Adrenal gland (tissue), 19 donors: Measurements from ENCODE around the gene EGLN1. TPM values are rescaled to one million over a fixed set of nuclear protein-coding genes. Genes with fewer than 3 reads are reported as not detected.
A peak's percentile ranks its signal among the peaks of the same experiment; 100 is the strongest.
"Not testable (repeated sequence)": the region's sequence is repeated elsewhere in the genome, so short reads cannot be mapped to it uniquely, and the experiment has no call there.

Experiments
- DNase-seq, 7 donors: peaks; one replicate each; pipeline ENCODE4 v3.0.0-alpha.2; 2019 to 2020
- H3K27ac ChIP-seq, 5 donors: fragments of 200-600 bp; sonication (generic) in 4 of 5; 1 replicate in 3 of 5; 2 replicates in 2 of 5; pipeline versions ENCODE4 v1.5.1 to v1.8.0; 2016 to 2020; ENCODE audit warnings: mild to moderate bottlenecking in 1 of 5
- H3K27me3 ChIP-seq: fragments of 200-600 bp; 2 replicates; pipeline ENCODE4 v1.8.0; 2021
- H3K36me3 ChIP-seq, 2 donors: fragments of 200-600 bp; replicated peaks in 1 of 2; 1 replicate in 1 of 2; 2 replicates in 1 of 2; pipeline versions ENCODE4 v1.5.1 to v1.8.0; 2018 to 2022
- H3K4me1 ChIP-seq, 2 donors: fragments of 200-600 bp; replicated peaks in 1 of 2; 1 replicate in 1 of 2; 2 replicates in 1 of 2; pipeline versions ENCODE4 v1.5.1 to v1.8.0; 2018 to 2021
- H3K4me3 ChIP-seq, 4 donors: fragments of 200-600 bp; sonication (generic) in 3 of 4; one replicate each; pipeline ENCODE4 v1.5.1; 2016 to 2018
- H3K9me3 ChIP-seq, 3 donors: fragments of 200-600 bp; sonication (generic) in 1 of 3; replicated peaks in 1 of 3; 1 replicate in 2 of 3; 2 replicates in 1 of 3; pipeline versions ENCODE4 v1.5.1 to v1.8.0; 2016 to 2021
- CTCF ChIP-seq, 6 experiments: fragments of 450-650 bp in 4 of 6; fragments of 200-600 bp in 2 of 6; sonication (generic) in 1 of 6; IDR thresholded peaks; 1 replicate in 5 of 6; 2 replicates in 1 of 6; pipeline versions ENCODE4 v1.5.1 to v1.8.0; 2016 to 2021; ENCODE audit warnings: antibody characterized with exemption in 6 of 6, mild to moderate bottlenecking in 2 of 6, moderate library complexity in 1 of 6
- POLR2A ChIP-seq, 2 donors: fragments of 450-650 bp; IDR thresholded peaks; one replicate each; pipeline ENCODE4 v1.6.1; 2017; ENCODE audit warnings: antibody characterized with exemption in 2 of 2, mild to moderate bottlenecking in 2 of 2, moderate library complexity in 1 of 2
- WGBS, 4 donors: extraction: QIAGEN DNeasy Blood & Tissue Kit in 2 of 4; methylation state at CpG; one replicate each; pipeline versions ENCODE4 v1.1.5 to v1.1.7; 2013 to 2017; 5-methylcytosine and 5-hydroxymethylcytosine counted together
- intact Hi-C, 2 donors: fragments of 100-400 bp; cut with DNase I; formaldehyde crosslinking; loops; one replicate each; pipeline versions ENCODE4 v1.14.1 to v1.15.0; 2022 to 2023
- long read RNA-seq, 10 donors: library from polyadenylated mRNA in 3 of 10; unstranded in 2 of 10; stranded (forward) in 1 of 10; transcript quantifications; one replicate each; pipeline ENCODE4 v2.0.0 and lab custom pipeline, GENCODE V29; 2021 to 2026
- polyA plus RNA-seq, 3 donors: library from polyadenylated mRNA; stranded (reverse); fragments of 200-250 nt in 2 of 3; fragments of 350-450 nt in 1 of 3; fragmentation: Illumina TruSeq in 1 of 3; extraction: RNeasy Lipid Tissue Mini Kit (QIAGEN cat#74804) in 1 of 3; gene quantifications; one replicate each; pipeline ENCODE4 v1.2.3, GENCODE V29; 2013 to 2014
- total RNA-seq, 9 donors: library from RNA; depleted of rRNA in 4 of 9; stranded (reverse); fragments of >200 nt in 4 of 9; fragments of 120-200 nt in 1 of 9; fragmentation: NEBNext Ultra II Directional in 1 of 9; extraction: Animal tissue kit (Norgen Biotek cat#: 25700) in 1 of 9; gene quantifications; one replicate each; pipeline versions ENCODE4 v1.1.0 to v1.2.4, GENCODE V29; 2013 to 2023
- donor health status: healthy with polysubstance abuse.
- donor health status: Bipolar disorder and iron deficiency.
- donor health status: DM: yes; HTN: yes; CAD: no.
- donor health status: DM: no; HTN: no; CAD: no.
- donor health status: DM: no; HTN: no; CAD: no.
- donor health status: DM: yes; HTN: yes; CAD: no.

Gene EGLN1
- 10 to 100 TPM; 33.4 to 75.6 (median 50.8) TPM for total RNA-seq
- polyA plus RNA-seq = 10 to 100 TPM in 1 of 3 donors, 1 to 10 TPM in 2; 7.9 to 72.3 (median 8.8) TPM
- long read RNA-seq, donor 1, full-length matches to known transcripts = 22 of 22 reads
- long read RNA-seq, donor 1, partial matches to known transcripts = 0 of 22 reads
- long read RNA-seq, donor 1, other reads (novel, unspliced or antisense) = 0 of 22 reads
- long read RNA-seq, donor 2, full-length matches to known transcripts = 16 of 16 reads
- long read RNA-seq, donor 2, partial matches to known transcripts = 0 of 16 reads
- long read RNA-seq, donor 2, other reads (novel, unspliced or antisense) = 0 of 16 reads
- long read RNA-seq, donor 3, full-length matches to known transcripts = 15 of 15 reads
- long read RNA-seq, donor 3, partial matches to known transcripts = 0 of 15 reads
- long read RNA-seq, donor 3, other reads (novel, unspliced or antisense) = 0 of 15 reads
- long read RNA-seq, donor 4, full-length matches to known transcripts = 3 of 9 reads
- long read RNA-seq, donor 4, partial matches to known transcripts = 1 of 9 reads
- long read RNA-seq, donor 4, other reads (novel, unspliced or antisense) = 5 of 9 reads
- long read RNA-seq, donor 5, full-length matches to known transcripts = 129 of 155 reads
- long read RNA-seq, donor 5, partial matches to known transcripts = 2 of 155 reads
- long read RNA-seq, donor 5, other reads (novel, unspliced or antisense) = 24 of 155 reads
- long read RNA-seq, donor 6, partial matches to known transcripts = 0 of 2 reads
- long read RNA-seq, donor 6, other reads (novel, unspliced or antisense) = 2 of 2 reads
- long read RNA-seq, donor 7, full-length matches to known transcripts = 9 of 9 reads
- long read RNA-seq, donor 7, partial matches to known transcripts = 0 of 9 reads
- long read RNA-seq, donor 7, other reads (novel, unspliced or antisense) = 0 of 9 reads
- long read RNA-seq, donor 8, full-length matches to known transcripts = 29 of 29 reads
- long read RNA-seq, donor 8, partial matches to known transcripts = 0 of 29 reads
- long read RNA-seq, donor 8, other reads (novel, unspliced or antisense) = 0 of 29 reads
- long read RNA-seq, donor 9, full-length matches to known transcripts = 17 of 17 reads
- long read RNA-seq, donor 9, partial matches to known transcripts = 0 of 17 reads
- long read RNA-seq, donor 9, other reads (novel, unspliced or antisense) = 0 of 17 reads
- long read RNA-seq, donor 10, full-length matches to known transcripts = 13 of 13 reads
- long read RNA-seq, donor 10, partial matches to known transcripts = 0 of 13 reads
- long read RNA-seq, donor 10, other reads (novel, unspliced or antisense) = 0 of 13 reads

GRCh38 chr1:231421971-231422797 lies at the start of gene EGLN1:
TSS of gene EGLN1 (minus strand) at chr1:231422287. CDS start at chr1:231421888, 399 bp downstream.
- peak; percentile 84 to 90 (median 88) for DNase-seq
- intact Hi-C loops = loop anchor here (5.0 to 10.0 kb wide), 3 partner anchors 57 to 113 kb away; no protein-coding TSS in a partner anchor
- Histone ChIP-seq H3K9me3 (no peaks in the 10 kb centered on the region), H3K36me3 (no peaks in the 10 kb centered on the region), H3K27me3 (no peaks in the 10 kb centered on the region), H3K4me3 (peak within 1 kb of the TSS; percentile 70 to 95 (median 73)), H3K27ac (peak within 1 kb of the TSS; percentile 60 to 100 (median 99)), H3K4me1 (peaks cover 31 to 46% of the 10 kb centered on the region in 2 donors)
- TF ChIP-seq CTCF (IDR thresholded peaks at IDR 0.05) = peak in 1 of 6 experiments; percentile 32
- TF ChIP-seq POLR2A (IDR thresholded peaks at IDR 0.05) = peak; percentile 66 to 91
- WGBS, 4 donors = 0 to 1% (median 0%) methylated on average over 8 to 104 of the region's 104 CpGs

- H3K27ac ChIP-seq, H3K4me1 ChIP-seq, intact Hi-C loops, H3K27me3 ChIP-seq, H3K9me3 ChIP-seq, DNase-seq, H3K36me3 ChIP-seq, H3K4me3 ChIP-seq: not testable (repeated sequence)
- 88 to 94% (median 91%) methylated on average over 3 to 5 of the region's 5 CpGs for WGBS, 4 donors
These were observed 49.4 kb upstream of the EGLN1 start for GRCh38 chr1:231471500-231471899.

- H3K27me3 ChIP-seq, H3K4me3 ChIP-seq, H3K36me3 ChIP-seq, intact Hi-C loops, DNase-seq, H3K4me1 ChIP-seq, H3K27ac ChIP-seq, H3K9me3 ChIP-seq: not testable (repeated sequence)
- 84 to 89% (median 86%) methylated on average over 2 of the region's 3 CpGs for WGBS, 4 donors
These were observed 48.9 kb upstream of the EGLN1 start for GRCh38 chr1:231471027-231471426.

GRCh38 chr1:231467986-231468385 lies 45.9 kb upstream of the EGLN1 start:
- 55 to 73% (median 63%) methylated on average over 1 of the region's 1 CpG for WGBS, 4 donors
- intact Hi-C loops = no loop called here
- H3K4me3 ChIP-seq = no peak overlapping the region
- no peaks in the 10 kb centered on the region for H3K27me3 ChIP-seq
- H3K9me3 ChIP-seq = no peaks in the 10 kb centered on the region
- H3K36me3 ChIP-seq = no peaks in the 10 kb centered on the region
- no peak for DNase-seq
- no peaks in the 10 kb centered on the region for H3K4me1 ChIP-seq
- TF ChIP-seq POLR2A (IDR thresholded peaks at IDR 0.05) = no peak
- TF ChIP-seq CTCF (IDR thresholded peaks at IDR 0.05) = no peak
- no peak overlapping the region for H3K27ac ChIP-seq
